Eye (tissue), 1 donor: ENCODE data around the gene SH2D3A.
"Not testable (repeated sequence)": the region's sequence is repeated elsewhere in the genome, so short reads cannot be mapped to it uniquely, and the experiment has no call there.

Experiments used
- DNase-seq: peaks from one replicate; pipeline ENCODE4 v3.0.0-alpha.2; 2015

The SH2D3A gene

GRCh38 chr19:6719540-6719861 is 47.7 kb downstream of the SH2D3A start:
- no peak for DNase-seq

GRCh38 chr19:6718741-6719539 is 48.3 kb downstream of the SH2D3A start:
- DNase-seq: peak; percentile 21

- no peak for DNase-seq
Observed at GRCh38 chr19:6718111-6718740, 49.0 kb downstream of the SH2D3A start.

DNA sequence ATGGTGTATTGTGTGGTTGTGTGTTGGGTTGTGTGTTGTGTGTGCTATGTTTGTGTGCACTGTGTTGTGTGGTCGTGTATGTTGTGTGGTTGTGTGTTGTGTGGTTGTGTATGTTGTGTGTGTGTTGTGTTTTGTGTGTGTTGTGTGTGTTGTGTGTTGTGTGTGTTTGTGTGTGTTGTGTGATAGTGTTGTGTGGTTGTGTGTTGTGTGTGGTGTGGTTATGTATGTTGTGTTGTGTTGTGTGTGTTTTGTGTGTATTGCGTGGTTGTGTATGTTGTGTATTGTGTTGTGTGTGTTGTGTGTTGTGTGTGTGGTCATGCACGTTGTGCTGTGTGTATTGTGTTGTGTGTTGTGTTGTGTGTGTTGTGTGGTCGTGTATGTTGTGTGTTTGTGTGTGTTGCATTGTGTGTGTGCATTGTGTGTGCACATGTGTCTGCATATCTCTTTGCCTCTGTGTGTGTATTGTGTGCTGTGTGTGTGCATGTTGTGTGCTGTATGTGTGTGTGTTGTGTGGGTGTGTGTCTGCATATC is 49.7 kb downstream of the SH2D3A start:
- peak; percentile 48 for DNase-seq

- DNase-seq: no peak
Observed at GRCh38 chr19:6717036-6717435, 50.2 kb downstream of the SH2D3A start.

- no peak for DNase-seq
Observed at GRCh38 chr19:6716610-6716970, 50.6 kb downstream of the SH2D3A start.

DNA sequence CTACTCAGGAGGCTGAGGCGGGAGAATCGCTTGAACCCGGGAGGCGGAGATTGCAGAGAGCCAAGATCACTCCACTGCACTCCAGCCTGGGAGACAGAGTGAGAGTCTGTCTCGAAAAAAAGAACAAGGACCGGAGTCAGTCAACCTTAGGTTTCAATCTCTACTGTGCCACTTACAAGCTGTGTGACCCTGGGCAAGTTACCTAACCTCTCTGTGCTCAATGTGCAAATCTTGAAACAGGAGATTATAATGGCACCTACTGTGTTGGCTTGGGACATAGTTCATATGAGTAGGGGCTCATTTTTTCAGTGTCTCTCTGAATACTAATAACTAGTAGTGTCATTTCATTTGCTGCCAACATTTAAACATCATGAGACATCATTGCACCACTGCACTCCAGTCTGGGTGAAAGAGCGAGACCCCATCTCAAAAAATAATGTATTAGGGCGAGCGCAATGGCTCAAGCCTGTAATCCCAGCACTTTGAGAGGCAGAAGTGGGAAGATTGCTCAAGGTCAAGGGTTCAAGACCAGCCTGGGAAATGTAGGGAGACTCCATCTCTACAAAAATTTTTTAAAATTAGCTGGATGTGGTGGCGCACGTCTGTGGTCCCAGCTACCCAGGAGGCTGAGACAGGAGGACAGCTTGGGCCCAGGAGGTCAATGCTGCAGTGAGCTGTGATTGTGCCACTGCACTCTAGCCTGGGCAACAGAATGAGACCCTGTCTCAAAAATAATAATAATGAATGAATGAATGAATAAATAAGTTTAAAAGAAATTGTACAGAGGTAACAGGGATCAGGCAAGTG is 52.3 kb downstream of the SH2D3A start:
- DNase-seq: no peak

DNA sequence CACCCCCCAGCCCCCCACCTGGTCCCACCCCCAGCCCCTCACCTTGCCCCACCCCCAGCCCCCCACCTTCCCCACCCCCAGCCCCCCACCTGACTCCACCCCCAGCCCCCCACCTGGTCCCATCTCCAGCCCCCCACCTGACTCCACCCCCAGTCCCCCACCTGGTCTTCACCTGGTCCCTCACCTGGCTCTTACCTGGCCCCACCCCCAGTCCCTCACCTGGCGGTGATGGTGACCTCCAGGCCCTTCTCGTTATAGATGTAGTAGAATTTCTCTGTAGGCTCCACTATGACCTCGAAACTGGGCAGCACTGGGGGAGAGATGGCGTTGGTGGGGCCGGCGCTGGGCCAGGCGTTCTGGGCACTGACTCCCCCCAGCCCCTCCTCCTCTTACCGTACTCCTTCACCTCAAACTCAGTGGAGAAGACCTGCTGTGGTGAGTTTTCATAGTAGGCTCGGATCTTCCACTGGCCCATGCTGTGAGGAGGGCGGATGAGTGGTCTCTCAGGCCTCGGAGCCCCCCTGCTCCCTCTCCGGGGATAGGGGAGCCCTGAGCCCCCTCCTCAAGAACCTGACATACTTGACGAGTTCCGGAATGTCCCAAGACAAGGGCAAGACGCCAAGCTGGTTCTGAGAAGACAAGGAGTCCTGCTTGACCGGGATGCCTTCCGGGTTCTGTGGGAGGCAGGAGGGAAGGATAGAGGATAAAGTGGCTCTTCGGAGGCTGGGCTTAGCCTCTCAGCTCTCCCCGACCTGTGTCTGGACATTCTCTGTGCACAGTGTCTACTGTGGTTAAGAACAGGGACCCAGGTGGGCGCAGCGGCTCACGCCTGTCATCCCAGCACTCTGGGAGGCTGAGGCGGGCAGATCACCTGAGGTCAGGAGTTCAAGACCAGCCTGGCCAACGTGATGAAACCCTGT is 53.2 kb downstream of the SH2D3A start:
- no peak for DNase-seq

DNA sequence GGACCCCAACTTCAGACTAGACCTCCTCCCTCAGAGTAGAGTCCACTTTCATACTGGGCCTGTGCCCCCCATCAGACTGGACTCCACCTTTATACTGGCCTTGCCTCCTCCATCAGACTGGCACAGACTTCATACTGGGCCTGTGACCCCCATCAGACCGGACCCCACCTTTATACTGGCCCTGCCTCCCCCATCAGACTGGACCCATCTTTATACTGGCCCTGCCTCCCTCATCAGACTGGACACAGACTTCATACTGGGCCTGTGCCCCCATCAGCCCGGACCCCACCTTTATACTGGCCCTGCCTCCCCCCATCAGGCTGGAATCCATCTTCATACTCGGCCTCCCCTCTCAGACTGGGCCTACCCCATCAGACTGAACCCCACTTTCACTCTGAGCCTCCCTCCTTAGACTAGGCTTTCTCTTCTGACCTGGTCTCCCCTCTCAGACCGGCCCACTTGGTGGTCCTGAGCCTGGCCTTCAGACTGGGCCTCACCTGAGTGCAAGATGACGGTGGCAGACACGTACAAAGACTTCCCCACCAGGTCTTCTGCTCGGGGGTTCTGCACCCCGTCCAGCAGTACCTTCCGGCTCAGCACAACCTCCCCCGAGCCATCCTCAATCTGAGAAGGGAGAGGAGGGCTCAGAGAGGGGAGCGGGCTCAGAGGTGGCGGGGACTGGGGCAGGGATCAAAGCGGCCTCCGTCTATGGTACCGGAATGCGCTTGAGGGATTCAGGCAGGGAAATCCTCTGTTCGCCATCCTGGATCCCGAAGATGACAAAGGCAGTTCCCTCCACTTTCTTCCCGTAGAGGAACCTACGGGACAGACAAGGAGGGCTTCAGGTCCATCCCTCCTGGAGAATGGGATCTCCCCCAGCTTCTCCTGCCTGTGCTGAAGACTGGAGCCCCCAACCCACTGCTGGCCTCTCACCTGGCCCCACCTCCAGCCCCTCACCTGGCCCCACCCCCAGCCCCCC is 54.3 kb downstream of the SH2D3A start:
- DNase-seq: no peak

GRCh38 chr19:6712231-6712630 is 55.0 kb downstream of the SH2D3A start:
- no peak for DNase-seq

DNA sequence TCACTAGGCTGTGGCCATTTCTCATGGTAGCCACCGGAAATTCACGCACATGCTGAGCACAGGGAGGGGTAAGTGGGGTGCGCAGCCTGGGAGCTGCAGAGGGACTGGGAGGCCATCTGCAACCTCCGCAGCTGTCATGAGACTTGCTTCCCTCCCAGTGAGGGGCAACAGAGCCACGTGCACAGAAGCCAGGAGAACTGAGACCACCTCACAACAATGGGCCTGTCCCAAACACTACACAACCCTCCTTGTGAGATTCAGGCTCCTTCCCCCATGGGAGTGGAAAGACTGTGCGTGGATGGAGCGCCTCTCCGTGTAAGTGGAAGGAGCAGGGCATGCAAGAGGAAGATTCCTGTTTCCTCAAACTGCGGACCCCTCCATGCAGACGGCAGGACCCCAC is 55.6 kb downstream of the SH2D3A start:
- no peak for DNase-seq

- no peak for DNase-seq
Observed at GRCh38 chr19:6711078-6711361, 56.2 kb downstream of the SH2D3A start.

GRCh38 chr19:6710273-6711077 is 56.8 kb downstream of the SH2D3A start:
- no peak for DNase-seq

DNA sequence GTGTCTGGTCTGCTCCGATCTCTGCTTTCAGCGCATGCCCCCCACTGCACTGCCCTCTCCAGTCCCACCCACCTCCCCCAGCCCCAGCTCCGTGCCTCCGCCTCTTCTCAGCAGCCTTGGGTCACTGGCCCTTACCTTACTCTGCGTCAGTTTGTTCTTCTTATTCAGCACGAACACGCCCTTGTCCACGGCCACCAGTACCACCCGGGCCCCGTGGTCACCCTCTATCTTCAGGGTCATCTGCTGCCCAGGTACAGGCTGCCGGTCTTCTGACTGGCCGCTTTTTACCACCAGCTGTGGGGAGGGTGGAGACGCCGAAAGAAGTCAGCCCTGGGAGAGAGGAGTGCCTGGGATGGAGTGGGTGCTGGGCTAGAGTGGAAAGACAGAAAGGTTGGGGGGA is 57.7 kb downstream of the SH2D3A start:
- no peak for DNase-seq

GRCh38 chr19:6708913-6709312 is 58.3 kb downstream of the SH2D3A start:
- DNase-seq: not testable (repeated sequence)

GRCh38 chr19:6708346-6708745 is 58.9 kb downstream of the SH2D3A start:
- DNase-seq: no peak

GRCh38 chr19:6707658-6708018 is 59.6 kb downstream of the SH2D3A start:
- no peak for DNase-seq

DNA sequence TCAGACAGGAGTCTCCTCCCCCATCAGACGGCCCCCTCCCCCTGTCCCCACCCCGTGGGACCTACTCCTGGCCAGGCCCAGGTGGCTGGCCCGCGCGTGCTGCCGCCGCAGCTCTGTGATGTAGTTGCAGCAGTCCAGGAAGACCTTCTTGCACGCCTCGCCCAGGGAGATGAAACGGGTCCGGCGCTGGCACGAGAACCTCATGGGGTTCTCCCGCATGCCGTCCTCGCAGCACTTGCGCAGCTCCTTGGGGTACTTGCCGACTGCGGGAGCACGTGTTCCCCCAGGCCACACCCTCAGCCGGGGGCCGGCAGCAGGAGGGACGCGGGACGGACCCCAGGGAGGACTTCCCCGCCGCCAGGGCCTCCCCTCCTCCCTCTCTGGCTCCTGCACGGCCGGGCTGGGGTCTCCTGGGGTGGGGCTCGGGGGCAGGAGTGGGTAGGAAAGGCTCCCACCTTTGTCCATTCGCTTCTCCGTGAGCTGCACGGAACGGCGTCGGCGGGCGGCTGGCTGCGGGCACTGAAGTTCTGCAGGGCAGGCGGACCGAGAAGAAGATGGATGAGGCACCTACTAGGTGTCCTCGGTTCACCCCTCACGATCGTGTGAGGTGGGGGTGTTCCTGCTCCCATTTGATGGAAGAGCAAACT is 60.1 kb downstream of the SH2D3A start:
- DNase-seq: no peak

GRCh38 chr19:6706633-6706958 is 60.6 kb downstream of the SH2D3A start:
- DNase-seq: no peak

GRCh38 chr19:6705931-6706632 is 61.2 kb downstream of the SH2D3A start:
- no peak for DNase-seq
